LNCaP clone FGC (cell line): ENCODE data around the gene SLC4A8.

Experiments used
- DNase-seq: peaks from one replicate; pipeline ENCODE4 v3.0.0-alpha.2; 2011; ENCODE audit warnings: low read depth
- H3K4me3 ChIP-seq: 2 replicates; pipeline ENCODE4 v1.5.1; 2011; ENCODE audit warnings: mild to moderate bottlenecking, low read depth, low read length, control low read depth
- CTCF ChIP-seq: IDR thresholded peaks from 2 replicates; pipeline ENCODE4 v1.5.1; 2012; ENCODE audit warnings: mild to moderate bottlenecking; ENCODE audit not compliant: control insufficient read depth, insufficient read depth; ENCODE audit errors: extremely low read depth

SLC4A8 gene

GRCh38 chr12:51524386-51524901 lies 99.8 kb downstream of the SLC4A8 start:
- no peak for DNase-seq
- TF ChIP-seq CTCF: no peak
- no peak overlapping the region for H3K4me3 ChIP-seq

GRCh38 chr12:51525518-51525917 lies 100.9 kb downstream of the SLC4A8 start:
- TF ChIP-seq CTCF: no peak
- DNase-seq: no peak
- no peak overlapping the region for H3K4me3 ChIP-seq

GRCh38 chr12:51527966-51528365 lies 103.3 kb downstream of the SLC4A8 start:
- no peak for TF ChIP-seq CTCF
- no peak for DNase-seq
- H3K4me3 ChIP-seq: no peak overlapping the region

GRCh38 chr12:51528852-51529650 lies 104.4 kb downstream of the SLC4A8 start:
- TF ChIP-seq CTCF: no peak
- no peak for DNase-seq
- H3K4me3 ChIP-seq: no peak overlapping the region

- TF ChIP-seq CTCF: no peak
- no peak for DNase-seq
- no peak overlapping the region for H3K4me3 ChIP-seq
Measured at GRCh38 chr12:51529651-51529970, 105.0 kb downstream of the SLC4A8 start.

GRCh38 chr12:51530208-51530607 lies 105.6 kb downstream of the SLC4A8 start:
- no peak for TF ChIP-seq CTCF
- DNase-seq: no peak
- no peak overlapping the region for H3K4me3 ChIP-seq
